Glomerular visceral epithelial cell (primary cell): Measurements from ENCODE around the gene GALNT8.
"Not testable (repeated sequence)": the region's sequence is repeated elsewhere in the genome, so short reads cannot be mapped to it uniquely, and the experiment has no call there.

Experiments
- DNase-seq: peaks from one replicate; pipeline ENCODE4 v3.0.0-alpha.2; 2016; ENCODE audit errors: extremely low spot score

Gene GALNT8

DNA sequence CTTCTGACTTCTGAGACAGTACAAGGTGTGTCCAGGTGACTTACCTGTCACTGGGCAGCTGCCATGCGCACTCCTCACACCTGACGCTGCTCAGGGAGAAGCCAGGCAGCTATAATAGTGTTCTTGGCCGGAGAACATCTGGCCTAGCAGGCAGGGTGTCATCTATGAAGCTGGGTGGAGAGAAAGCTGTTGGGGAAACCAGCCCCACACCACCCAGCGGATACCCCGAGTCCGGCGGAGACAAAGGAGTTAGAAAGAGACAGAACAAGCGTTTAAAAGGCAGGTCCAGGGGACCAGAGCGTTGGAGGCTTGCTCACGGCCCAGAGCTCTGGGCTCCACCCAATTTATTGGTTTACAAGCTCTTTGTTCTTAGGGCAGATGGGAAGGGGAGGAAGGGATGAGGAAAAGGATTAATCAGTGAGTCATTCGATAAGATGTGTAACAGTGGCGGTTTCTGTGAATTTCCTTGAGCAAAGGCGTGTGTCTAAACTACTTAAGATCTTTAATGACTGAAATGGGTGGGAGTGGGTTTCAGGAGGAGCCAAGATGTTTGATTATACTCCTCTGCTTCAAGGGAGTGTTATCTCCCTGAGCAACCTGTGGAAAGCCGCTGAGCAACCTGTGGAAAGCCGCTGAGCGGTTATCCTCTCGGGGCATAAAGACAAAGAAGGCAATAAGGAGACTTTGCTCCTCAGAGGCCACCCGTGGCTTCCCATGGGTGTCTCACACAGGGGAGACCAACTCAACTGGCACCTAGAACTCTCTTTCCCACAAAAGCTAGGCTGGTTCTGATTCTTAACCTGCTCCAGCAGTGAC lies at the start of gene GALNT8:
Gene GALNT8, plus strand, starts transcription at position 580 of the 816 bp plus-strand sequence. CDS start 278 bp downstream, outside the sequence.
- no peak for DNase-seq

GRCh38 chr12:4679711-4680110 lies 40.5 kb upstream of the GALNT8 start:
- no peak for DNase-seq

DNA sequence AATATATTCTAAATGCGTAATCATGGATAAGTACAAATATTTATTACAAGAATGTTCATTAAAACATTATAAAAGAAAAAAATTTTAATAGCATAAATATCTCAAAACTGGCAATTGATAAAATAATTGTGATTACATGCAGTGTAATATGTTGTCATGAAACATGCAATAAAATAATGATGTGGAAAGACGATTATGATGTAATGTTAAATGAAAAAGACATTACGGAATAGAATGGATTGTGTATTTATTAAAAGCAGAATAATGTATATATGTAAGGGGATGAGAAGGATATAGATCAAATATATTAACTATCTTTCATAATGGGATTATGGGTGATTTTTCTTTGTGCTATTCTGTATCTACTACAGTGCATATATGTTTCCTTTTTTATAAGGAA lies 38.5 kb upstream of the GALNT8 start:
- DNase-seq: no peak

GRCh38 chr12:4685317-4685716 lies 34.9 kb upstream of the GALNT8 start:
- no peak for DNase-seq

DNA sequence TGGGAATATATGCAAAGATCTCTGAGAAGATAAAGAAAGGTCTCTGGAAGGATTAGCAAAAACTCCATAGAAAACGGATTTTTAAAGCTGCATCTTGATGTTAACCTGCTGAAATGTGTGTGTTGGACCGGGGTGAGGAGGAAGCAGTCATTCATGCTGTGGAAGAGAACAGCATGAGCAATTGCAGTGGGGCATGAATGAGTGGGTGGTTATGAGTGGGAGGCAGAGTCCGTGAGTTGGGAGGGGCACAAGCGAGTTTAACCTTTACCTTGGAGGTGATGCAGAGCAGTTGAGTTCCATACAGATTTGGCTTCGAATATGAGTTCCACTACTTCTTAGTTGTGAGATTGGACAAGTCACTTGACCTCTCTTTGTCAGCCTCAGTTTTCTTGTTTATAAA lies 29.4 kb upstream of the GALNT8 start:
- DNase-seq: no peak

DNA sequence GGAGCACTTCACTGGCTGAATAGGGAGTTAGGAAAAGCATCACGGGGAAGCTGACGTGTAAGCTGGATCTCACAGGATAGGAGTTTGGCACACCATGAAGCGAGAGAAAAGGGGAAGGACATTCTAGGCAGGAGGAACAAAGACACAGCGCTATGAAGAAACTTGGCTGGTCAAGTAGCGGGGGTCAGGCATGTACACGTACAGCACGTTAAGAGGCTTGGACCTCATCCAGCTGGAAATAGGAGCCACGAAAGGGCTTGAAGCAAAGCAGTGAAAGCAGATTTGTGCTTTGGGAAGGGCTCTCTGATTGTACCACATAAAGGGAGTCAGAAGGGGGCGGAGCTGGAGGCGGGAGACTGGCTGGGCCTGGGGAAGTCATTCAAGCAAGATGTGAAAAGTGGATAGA lies 19.6 kb upstream of the GALNT8 start:
- DNase-seq: no peak

GRCh38 chr12:4701395-4702190 lies 18.6 kb upstream of the GALNT8 start:
- no peak for DNase-seq

DNA sequence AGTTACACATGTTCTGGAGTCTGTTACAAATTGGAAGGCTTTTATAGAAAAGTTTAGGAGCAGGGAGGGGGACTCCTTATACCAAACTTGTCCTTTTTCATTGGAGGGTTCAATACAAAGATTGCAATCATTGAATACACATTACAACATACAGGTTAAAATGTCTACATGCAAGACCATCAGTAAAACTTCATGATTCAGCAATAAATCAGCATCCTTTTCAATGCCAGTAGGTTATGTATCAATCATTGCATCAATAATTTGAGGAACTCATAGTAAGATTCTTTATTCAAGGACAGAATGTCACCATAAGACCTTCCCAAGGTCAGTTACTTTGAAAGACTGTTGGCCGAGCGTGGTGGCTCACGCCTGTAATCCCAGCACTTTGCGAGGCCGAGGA lies 16.5 kb upstream of the GALNT8 start:
- DNase-seq: no peak

GRCh38 chr12:4705824-4706223 lies 14.4 kb upstream of the GALNT8 start:
- no peak for DNase-seq

DNA sequence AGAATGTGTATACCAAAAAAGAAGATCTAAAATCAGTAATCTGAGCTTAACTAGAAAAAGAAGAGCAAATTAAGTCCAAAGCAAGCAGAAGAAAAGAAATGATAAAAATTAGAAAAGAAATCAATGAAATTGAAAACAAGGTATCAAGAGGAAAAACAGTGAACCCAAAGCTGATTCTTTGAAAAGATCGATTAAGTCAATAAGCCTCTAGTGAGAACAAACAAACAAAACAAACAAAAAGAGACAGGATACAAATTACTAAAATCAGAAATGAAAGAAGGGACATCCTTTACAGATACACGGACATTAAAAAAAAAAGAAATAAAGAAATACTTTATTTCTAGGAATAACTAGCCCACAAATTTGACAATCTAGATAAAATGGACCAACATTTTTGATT lies 12.9 kb upstream of the GALNT8 start:
- no peak for DNase-seq

- no peak for DNase-seq
Observed at GRCh38 chr12:4710113-4710512, 10.1 kb upstream of the GALNT8 start.

GRCh38 chr12:4714879-4715278 lies 5.3 kb upstream of the GALNT8 start:
- DNase-seq: no peak

GRCh38 chr12:4717806-4718205 lies 2.4 kb upstream of the GALNT8 start:
- no peak for DNase-seq

DNA sequence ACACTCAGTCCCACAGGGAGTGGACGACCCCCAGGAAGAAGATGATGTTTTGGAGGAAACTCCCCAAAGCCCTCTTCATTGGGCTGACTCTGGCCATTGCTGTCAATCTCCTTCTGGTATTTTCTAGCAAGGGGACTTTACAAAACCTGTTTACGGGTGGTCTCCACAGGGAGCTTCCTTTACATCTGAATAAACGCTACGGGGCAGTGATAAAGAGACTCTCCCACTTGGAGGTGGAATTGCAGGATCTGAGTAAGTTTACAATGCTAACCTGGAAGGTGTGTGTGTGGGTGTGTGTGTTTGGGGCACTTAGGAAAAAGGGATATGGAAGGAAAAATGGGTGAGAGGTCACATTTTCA lies 416 bp downstream of the GALNT8 start:
- no peak for DNase-seq

GRCh38 chr12:4721587-4721986 lies 1.4 kb downstream of the GALNT8 start:
- DNase-seq: not testable (repeated sequence)

DNA sequence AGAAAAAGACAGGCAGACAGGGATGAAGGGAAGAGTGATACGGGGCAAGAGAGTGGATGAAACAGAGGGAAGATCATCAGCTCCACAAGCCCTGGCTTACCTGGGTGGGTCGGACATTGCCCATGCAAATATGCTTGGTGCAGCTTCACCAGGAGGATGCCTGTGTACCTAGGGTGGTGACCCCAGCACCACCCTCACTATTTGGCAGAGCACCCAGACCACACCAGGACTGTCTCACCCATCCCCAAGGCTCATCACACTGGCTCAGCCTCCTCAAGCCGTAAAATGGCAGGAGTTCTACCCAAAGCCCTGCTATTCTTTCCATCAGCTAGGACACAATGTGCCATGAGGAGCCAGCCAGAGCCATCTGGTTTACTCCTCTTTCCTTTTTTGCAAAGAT lies 3.0 kb downstream of the GALNT8 start:
- DNase-seq: no peak

- no peak for DNase-seq
Observed at GRCh38 chr12:4725057-4725456, 4.9 kb downstream of the GALNT8 start.

DNA sequence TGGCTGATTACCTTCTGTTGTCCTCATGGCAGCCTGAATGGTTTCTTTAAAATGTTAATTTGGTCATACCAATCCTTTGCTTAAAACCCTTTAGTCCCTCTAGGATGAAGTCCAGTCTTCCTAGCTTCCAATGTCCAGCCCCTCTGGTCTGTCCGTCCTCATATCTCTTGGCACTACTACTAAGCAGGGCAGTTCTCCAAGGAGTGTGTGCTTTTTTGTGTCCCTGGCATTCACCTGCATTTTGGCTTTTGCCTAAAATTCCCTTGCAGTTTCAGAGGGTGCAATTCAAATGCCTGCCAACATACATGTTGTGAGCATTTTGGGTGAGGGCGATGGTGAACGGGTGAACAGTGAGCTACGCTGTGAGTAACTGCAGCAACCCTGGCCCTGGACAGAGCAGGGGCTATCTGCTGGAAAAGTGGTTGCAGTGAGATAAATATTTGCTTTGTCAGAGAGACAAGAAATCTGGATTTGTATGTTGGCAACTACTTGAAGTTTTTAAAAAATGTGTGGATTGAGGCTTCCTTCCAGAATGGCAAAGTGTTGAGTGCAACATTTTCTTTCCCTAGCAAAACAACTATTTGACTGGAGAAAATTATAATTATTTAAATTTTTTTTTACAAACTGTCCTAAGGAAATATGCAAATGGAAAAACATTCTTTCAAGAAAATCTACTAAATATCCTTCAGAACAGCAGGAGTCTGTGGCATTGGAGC lies 14.6 kb downstream of the GALNT8 start:
- no peak for DNase-seq

GRCh38 chr12:4736091-4736490 lies 15.9 kb downstream of the GALNT8 start:
- DNase-seq: no peak

- no peak for DNase-seq
Observed at GRCh38 chr12:4738541-4738940, 18.3 kb downstream of the GALNT8 start.

DNA sequence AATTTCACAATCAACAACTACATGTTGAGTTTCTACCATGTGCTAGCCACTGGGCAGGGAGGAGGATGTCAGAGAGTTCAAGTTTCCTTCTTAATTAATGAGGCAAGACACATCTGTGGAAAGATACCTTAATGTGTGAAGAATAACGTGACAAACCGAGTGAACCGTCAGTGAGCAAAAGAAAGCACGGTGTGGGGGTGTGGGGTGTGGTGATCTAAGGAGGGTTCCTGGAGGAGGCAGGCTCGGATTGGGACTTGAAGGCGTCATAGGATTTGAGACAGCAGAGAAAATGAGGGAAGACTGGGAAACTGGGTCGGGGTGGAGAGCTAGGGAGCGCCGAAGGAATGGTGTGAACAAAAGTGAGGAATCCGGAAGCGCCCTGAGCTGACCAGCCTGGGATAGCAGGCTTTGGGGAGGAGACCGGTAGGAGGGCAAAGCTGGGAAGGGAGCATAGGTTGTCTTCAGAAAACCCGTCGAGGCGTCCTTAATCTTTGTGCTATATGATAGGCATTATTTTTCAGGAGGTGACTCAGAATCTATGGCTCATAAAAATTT lies 22.3 kb downstream of the GALNT8 start:
- no peak for DNase-seq

GRCh38 chr12:4743046-4743445 lies 22.8 kb downstream of the GALNT8 start:
- no peak for DNase-seq
